NB4 (cell line): Measurements from ENCODE around the gene PRSS57.

ENCODE experiments used
- CTCF ChIP-seq: IDR thresholded peaks from one replicate; pipeline ENCODE4 v1.5.1; 2012; ENCODE audit warnings: low read depth, low read length
- MAX ChIP-seq: IDR thresholded peaks from 2 replicates; pipeline ENCODE4 v1.6.1; 2011; ENCODE audit warnings: low read depth, low read length
- POLR2A ChIP-seq: IDR thresholded peaks from 2 replicates; pipeline ENCODE4 v1.6.1; 2011; ENCODE audit warnings: mild to moderate bottlenecking; ENCODE audit not compliant: insufficient read length; ENCODE audit errors: extremely low read depth

DNA sequence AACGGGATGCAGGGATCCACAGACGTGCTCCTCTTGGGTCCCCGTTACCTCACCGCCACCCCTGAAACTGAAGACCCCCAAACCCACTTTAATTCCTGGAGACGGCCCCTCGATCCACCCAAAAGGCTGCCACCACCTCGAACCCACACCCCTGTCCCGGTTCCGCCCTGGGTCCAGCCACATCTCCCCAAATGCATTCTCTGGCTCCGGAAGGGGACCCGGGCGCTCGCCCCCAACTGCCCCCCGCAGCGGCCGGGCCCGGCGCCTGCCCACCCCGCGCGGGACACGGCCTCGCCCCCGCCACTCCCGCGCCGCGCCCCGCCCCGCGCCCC is 19.3 kb downstream of the PRSS57 start:
- no peak for TF ChIP-seq CTCF
- TF ChIP-seq POLR2A: no peak
- TF ChIP-seq MAX: no peak
